HG02678 (cell line): ENCODE data around the gene SYT5.
"Not testable (repeated sequence)": the region's sequence is repeated elsewhere in the genome, so short reads cannot be mapped to it uniquely, and the experiment has no call there.

Experiments used
- ATAC-seq: cut with Tn5 transposase; IDR thresholded peaks from one replicate; pipeline ENCODE4 v1.9.1; 2021; ENCODE audit warnings: mild to moderate bottlenecking, moderate library complexity; ENCODE audit not compliant: unreplicated experiment

The SYT5 gene

DNA sequence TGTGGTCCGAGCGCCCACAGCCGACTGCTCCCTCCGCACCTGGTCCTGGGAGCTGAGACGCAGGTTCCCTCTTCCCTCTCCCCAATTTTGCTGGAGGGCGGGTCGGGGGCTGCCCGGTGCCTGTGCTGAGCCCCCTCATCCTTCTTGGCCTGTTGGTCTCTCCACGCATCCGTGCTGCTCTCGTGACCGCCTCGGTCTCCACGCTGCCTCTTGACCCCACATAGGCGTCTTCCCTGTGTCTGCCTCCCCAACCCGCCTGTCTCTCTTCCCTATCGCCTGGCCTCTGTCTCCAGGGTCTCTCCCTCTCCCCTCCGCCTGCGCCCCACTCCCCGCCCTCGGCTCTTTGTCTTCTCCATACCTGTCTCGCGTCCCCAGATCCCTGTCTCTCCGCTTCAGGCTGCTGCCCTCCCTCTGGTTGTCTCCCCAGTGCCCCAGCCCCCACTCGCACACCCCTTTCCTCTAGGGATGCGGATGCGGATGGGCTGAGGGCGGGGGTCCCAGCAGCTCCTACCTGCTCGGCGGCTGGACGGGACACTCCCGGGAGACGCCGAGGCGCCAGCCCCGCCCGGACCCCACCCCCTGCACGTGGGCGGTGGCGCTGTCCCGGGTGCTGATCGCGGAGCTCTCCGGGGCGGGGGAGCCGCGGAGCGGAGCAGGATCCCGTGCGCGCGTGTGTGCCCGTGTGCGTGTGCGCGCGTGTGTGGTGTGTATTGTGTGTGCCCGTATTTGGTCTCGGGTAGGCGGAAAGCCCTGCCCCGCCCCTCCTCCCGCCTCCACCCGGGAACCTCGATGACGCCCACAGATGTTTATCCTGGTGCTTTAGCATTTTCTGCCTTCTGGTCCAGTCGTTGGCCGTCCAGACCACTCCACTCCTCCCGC lies at the start of gene SYT5:
SYT5 (minus strand) TSS at position 684 of the 879 bp plus-strand sequence. CDS start 1,248 bp downstream, outside the sequence.
- no peak for ATAC-seq

GRCh38 chr19:55229789-55230182 lies 49.7 kb upstream of the SYT5 start:
- ATAC-seq: no peak

DNA sequence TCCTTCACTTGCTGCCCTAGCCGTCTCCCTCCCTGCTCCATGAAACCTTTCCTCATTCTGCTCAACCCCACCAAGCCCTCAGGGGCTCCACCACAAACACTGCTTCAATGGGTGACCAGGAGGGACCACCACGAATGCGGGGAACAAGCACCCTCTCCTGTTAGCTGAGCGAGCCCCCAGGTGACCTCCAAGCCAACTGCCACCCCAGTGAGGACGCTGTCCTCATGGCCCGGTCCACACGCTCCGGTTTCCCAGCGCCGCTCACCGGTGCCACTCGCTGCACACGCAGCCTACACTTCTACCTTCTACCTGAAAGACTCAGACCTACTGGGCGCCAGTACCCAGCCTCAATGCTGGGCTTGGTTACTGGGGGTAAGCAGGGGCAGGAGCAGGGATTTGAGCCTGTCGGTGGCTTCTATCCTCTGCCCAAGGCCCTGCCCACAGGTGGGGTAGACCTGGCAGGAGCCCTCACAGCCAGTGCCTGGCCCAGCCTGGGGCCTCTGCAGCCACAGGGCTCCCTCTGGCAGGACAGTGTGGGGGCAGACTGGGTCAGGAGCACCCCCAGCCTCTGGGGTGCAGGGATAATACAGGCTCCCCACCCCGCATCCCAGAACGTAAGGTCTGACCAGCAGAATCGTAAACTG lies 49.2 kb upstream of the SYT5 start:
- ATAC-seq: no peak

GRCh38 chr19:55228403-55229031 lies 48.4 kb upstream of the SYT5 start, which contains the start of gene TMEM86B:
TSS of gene TMEM86B (minus strand) at chr19:55228763. CDS start at chr19:55228741, 22 bp downstream.
- ATAC-seq: no peak

- ATAC-seq: no peak
These were observed 47.9 kb upstream of the SYT5 start for GRCh38 chr19:55228015-55228391.

- ATAC-seq: no peak
These were observed 47.3 kb upstream of the SYT5 start for GRCh38 chr19:55227241-55228014.

GRCh38 chr19:55226788-55227187 lies 46.7 kb upstream of the SYT5 start:
- ATAC-seq: no peak

DNA sequence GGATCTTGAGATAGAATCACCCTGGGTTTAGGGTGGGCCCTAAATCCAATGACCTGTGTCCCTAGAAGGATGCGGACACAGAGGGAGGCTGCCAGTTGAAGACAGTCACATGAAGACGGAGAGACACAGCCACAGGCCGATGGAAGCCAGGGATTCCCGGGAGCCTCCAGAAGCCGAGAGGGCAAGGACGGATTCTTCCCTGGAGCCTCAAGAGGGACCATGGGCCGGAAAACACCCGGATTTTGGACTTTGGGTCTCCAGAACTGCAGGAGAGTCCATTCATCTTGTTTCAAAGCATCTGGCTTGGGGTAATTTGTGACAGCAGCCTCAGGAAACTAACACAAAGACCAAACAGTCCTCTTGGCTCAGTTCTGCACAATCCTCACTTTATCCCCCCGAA lies 46.2 kb upstream of the SYT5 start:
- ATAC-seq: no peak

DNA sequence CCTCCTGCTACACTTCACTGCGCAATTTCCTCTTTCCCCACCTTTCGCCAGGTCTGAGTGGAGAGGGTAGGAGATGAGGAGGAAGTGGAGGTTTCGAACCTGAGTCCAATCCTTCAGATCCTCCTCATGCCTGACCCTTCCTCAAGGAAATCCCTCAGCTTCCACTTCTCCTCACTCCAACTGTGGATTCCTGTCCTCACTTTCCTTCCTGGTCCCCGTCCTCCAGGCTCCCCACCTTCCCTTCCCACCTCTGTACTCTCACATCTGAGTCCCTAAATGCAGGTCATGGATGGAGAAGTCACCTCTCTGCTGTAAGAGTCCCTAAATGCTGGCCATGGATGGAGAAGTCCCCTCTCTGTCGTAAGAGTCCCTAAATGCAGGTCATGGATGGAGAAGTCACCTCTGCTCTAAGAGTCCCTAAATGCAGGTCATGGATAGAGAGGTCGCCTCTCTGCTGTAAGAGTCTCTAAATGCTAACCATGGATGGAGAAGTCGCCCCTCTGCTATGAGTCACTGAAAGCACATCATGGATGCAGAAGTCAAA lies 45.4 kb upstream of the SYT5 start:
- ATAC-seq: no peak

GRCh38 chr19:55224679-55225414 lies 44.8 kb upstream of the SYT5 start:
- not testable (repeated sequence) for ATAC-seq

DNA sequence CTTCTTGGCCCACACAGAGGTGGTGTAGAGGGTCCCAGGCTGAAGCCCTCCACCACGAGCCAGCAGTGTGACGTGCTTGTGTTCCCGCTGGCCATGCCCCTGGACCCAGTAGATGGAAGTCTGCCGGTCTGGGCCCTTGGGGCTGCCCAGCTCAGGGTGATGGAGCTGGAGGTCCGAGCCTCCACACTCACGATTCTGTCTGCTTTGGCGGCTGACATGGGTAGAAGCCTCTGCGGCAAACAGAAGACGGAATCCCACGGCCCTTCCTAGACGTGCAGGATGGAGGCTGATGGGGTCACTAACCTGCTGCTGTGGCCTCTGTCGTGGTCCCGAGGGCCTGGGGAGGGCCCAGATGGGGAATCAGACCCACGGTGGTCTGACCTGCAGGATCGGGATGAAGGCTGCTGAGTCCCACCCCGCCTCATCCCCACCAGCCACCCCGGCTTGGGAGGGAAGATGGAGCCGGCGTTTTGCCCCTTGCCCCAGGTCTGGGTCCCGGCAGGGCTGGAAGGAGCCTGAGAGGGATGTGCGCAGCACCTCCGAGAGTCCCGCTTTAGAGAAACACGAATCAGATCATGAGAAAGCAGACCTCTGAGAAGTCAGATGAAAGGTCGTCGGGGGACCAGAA lies 44.1 kb upstream of the SYT5 start:
- ATAC-seq: no peak

GRCh38 chr19:55223291-55224037 lies 43.4 kb upstream of the SYT5 start:
- no peak for ATAC-seq

DNA sequence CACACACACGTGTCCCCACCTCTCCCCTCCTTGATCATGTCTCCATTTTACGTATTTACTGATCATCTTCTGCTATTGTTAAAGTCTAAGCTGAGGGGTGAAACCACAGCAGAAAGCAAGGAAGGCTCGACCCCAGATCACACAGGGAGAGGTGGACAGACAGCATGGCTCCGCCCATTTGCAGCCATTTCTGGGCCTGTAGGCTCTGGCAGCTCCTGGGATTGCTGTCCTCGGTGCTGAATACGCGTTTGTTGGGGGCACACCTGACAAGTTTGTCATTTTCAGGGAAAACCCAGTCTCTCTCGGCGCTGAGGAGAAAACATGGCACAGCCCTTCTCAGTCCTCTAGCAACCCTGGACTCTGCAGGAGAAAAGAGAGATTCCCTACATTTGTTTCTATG lies 40.4 kb upstream of the SYT5 start:
- no peak for ATAC-seq

GRCh38 chr19:55216461-55217198 lies 36.5 kb upstream of the SYT5 start:
- no peak for ATAC-seq

DNA sequence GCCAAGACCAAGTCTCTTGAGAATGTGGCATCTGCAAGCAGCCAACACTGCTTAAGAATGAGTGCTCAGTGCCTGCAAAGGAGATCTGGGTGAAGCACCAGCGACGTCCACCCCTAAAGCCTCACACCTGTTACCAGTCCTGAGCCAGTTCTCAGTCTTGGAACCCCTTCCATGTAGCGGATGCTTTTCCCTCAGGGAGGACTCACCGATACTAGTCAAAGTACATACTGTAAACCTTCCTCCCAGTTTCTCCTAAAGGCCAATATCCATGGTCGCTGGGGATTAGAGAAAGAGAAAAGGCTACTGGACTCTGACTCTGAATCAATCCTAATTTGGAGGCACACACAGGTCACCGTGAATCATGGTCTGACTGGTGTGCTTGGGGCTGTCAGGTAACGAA lies 33.5 kb upstream of the SYT5 start:
- ATAC-seq: no peak

GRCh38 chr19:55212447-55212846 lies 32.4 kb upstream of the SYT5 start:
- ATAC-seq: no peak

DNA sequence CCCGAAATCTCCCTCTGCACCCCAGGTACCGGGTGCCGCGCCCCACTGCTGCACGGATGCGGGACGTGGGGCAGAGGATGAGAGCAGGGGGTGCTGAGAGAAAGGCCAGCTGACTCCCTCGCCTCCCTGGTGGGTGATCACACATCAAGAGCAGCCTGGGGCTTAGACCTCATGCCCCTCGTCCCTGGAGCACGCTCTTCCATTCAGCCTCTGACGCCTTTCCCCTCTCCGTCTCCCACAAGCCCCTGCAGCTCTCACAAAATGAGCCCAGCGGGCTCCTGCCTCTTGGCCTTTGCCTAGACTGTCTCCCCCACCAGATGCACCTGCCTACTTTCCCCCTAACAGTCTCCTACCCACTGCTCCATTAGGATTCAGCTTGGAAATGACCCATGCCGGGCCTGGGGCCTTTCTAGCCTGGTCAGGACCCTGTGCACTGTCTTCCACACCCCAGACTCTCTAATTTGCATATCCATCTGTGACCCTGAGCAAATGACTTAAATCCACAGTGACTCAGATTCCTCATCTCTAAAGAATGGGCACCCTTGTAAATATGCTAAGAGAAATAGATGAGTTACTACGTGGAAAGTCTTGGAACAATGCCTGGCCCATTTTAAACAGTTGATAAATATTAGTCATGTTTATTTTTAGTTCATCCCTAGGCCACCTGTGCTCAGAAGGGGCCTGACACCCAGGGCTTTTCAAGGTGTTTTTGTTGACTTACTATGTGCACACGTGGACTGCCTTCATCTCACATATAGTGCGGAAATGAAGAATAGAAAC lies 29.8 kb upstream of the SYT5 start:
- ATAC-seq: no peak
